GM21528 (cell line): Measurements from ENCODE around the gene ACOT8.
"Not testable (repeated sequence)": the region's sequence is repeated elsewhere in the genome, so short reads cannot be mapped to it uniquely, and the experiment has no call there.

Experiments
- ATAC-seq: cut with Tn5 transposase; IDR thresholded peaks from one replicate; pipeline ENCODE4 v1.9.1; 2021; ENCODE audit warnings: mild to moderate bottlenecking, moderate library complexity; ENCODE audit not compliant: unreplicated experiment, low FRiP score

ACOT8 gene

DNA sequence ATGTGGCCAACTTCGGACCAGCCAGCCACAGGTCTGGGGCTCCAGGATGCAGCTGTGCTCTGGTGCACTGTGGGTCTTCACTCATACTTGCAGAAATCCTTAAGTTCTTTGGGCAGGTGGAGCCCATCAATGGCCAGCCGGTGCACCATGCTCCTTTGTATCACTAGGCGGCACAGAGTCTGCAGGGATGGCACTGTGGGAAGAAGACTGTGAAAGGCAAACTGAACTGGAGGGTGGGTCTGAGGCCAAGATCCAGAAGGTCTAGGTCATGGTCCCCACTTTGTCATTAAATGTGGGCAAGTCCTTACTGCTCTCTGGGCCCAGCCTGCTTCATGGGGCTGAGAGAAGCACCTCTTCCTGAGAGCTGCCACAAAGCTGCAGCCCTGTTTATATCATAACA lies 31.5 kb upstream of the ACOT8 start:
- no peak for ATAC-seq

- ATAC-seq: no peak
These were observed 30.1 kb upstream of the ACOT8 start, which contains the start of gene SPATA25 for GRCh38 chr20:45887346-45887715. TSS of gene SPATA25 (minus strand) at chr20:45887622. CDS start at chr20:45887590, 32 bp downstream.

DNA sequence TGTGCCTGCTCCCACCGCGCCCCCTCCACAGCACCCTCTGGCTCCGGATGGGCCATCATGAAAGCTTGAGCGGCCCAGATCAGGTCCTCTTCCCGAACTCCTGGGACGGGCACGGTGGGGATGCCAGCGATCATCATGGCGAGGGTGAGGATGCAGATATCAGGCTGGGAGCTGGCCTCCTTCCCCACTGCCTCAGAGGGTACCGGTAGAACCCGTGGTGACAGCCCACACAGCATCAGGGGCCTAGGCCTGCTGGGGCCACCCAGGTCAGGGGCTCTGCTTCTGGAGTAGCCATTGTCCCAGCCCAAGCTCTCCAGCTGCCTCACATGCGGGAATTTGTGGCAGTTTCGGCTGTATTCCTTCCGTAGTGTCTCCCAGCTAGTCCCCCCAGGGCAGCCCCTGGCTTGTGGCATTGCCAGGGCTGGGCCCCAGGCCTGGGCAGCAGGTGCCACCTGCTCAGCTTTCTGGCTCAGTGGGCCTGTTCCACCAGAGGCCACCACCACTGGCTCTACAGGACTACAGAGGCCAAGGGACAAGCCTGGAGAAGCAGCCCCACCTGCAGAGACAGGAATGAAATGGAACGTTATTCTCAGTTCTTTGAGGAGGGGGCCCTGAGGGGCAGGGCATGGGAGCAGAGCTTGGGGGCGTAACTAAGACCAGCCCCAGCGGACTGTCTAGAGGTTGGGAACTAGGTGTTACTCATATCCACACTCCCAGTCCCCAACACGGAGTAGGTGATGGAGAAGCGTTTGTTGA lies 29.6 kb upstream of the ACOT8 start:
- no peak for ATAC-seq

GRCh38 chr20:45883100-45883469 lies 25.9 kb upstream of the ACOT8 start:
- no peak for ATAC-seq

GRCh38 chr20:45882469-45883099 lies 25.4 kb upstream of the ACOT8 start:
- ATAC-seq: no peak

DNA sequence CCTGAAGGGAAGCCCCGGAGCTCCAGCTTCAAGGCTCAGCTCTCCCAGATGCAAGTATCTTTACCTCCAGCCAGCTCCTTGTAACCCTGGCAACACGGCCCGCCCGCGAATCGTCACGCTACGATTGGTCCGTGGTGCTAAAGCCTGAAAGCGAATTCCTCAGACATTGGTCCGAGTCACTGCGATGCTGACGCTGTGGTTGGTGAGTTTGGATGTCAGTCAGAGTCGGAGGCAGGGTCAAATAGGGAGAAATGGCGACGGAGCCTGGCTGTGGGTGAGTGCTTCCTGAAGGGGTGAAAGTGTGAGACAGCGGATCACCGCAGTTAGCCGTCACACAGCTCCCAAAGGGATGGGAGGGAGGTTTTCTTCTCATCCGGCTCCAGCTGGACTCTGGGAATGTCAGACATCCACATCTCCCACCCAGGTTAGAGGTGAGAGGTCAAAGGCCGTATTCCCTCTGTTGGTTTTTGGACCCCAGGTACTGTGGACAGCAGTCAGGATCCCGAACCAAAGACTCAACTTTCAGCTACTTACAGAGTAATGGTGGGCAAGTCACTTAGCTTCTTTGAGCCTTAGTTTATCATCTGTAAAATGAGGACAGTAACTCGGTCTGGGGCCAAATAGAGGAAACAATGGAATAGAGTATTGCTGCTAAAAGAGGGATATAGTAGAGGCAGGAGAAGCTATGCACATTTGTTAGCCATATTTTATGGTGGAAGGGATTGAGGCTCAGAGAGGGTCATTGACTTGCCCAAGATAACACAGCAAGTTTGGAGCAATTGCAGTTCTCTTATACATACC lies 24.0 kb upstream of the ACOT8 start, which contains the start of gene ZSWIM1:
Gene ZSWIM1 (plus strand): TSS at position 240 of the 801 bp plus-strand sequence. CDS start 1,366 bp downstream, outside the sequence.
- ATAC-seq: peak; percentile 97

- no peak for ATAC-seq
These were observed 21.0 kb upstream of the ACOT8 start for GRCh38 chr20:45878076-45878761.

GRCh38 chr20:45874576-45874975 lies 17.4 kb upstream of the ACOT8 start:
- no peak for ATAC-seq

- ATAC-seq: not testable (repeated sequence)
These were observed 16.9 kb upstream of the ACOT8 start for GRCh38 chr20:45874104-45874481.

- ATAC-seq: no peak
These were observed 16.4 kb upstream of the ACOT8 start for GRCh38 chr20:45873409-45874103.

DNA sequence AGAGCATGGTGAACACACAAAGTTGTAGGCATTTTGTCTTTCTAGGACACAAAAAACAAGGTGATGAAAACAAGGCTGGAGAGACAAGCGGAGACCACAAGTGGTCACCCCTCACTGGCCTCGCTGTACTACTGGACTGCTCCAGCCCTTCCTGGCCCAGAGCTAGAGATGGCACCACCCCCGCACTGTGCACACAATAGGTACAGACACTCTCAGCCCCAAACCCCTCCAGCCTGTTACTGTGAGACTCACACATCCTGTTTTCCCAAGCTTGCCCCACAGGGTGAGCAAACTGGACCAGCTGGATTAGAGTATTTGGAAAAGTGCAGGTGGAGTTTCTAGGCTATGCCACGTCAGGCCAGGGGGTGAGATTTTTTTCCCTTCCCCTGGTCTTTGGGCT lies 15.4 kb upstream of the ACOT8 start:
- no peak for ATAC-seq

GRCh38 chr20:45867819-45868176 lies 10.6 kb upstream of the ACOT8 start:
- no peak for ATAC-seq

- ATAC-seq: no peak
These were observed 10.1 kb upstream of the ACOT8 start for GRCh38 chr20:45867136-45867818.

DNA sequence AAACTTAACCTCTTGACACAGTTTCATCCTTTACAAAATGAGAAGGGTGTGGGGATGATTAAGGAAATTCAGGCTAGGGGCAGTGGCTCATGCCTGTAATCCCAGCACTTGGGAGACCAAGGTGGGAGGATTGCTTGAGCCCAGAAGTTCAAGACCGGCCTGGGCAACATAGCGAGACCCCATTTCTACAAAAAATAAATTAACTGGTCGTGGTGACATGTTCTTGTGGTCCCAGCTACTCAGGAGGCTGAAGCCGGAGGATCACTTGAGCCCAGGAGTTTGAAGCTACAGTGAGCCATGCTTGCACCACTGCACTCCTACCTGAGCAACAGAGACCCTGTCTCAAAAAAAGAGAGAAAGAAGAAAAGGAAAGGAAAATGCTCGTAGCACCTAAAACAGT lies 9.3 kb upstream of the ACOT8 start:
- no peak for ATAC-seq

GRCh38 chr20:45863543-45864470 lies 6.6 kb upstream of the ACOT8 start:
- ATAC-seq: no peak

DNA sequence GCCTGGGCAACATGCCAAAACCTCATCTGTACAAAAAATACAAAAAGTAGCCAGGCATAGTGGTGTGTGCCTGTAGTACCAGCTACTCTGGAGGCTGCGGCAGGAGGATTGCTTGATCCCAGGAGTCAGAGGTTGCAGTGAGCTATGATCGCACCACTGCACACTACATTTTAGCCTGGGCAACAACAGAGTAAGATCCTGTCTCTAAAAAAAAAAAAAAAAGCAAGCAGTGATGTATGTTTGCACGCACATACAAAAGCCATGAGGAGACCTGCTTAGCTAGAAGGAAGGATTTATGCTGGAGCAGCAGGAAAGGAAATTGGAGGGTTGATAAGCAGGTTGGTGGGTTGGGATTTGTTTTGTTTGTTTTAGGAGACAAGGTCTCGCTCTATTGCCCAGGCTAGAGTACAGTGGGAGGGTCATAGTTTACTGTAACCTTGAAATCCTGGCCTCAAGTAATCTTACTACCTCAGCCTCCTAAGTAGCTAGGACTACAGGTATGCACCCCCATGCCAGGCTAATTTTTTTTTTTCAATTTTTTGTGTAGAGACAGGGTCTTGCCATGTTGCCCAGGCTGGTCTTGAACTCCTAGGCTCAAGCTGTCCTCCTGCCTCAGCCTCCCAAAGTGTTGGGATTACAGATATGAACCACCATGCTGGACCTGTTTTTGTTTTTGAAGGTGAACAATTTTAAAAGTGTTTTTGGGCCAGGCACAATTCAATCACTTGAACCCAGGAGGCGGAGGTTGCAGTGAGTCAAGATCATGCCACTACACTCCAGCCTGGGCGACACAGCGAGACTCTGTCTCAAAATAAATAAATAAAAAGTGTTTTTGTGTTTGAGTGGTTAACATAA lies 4.3 kb upstream of the ACOT8 start:
- ATAC-seq: no peak

- ATAC-seq: no peak
These were observed 3.5 kb upstream of the ACOT8 start for GRCh38 chr20:45860560-45861220.
